Fibroblast of lung (primary cell): Measurements from ENCODE around the gene TRPT1. TPM values are rescaled to one million over a fixed set of nuclear protein-coding genes. Genes with fewer than 3 reads are reported as not detected.

Source experiments
- DNase-seq, 2 donors: peaks; one replicate each; pipeline versions ENCODE4 v3.0.0 to v3.0.0-alpha.2; 2010; ENCODE audit warnings: low read depth in 2 of 2
- H2AFZ ChIP-seq: 2 replicates; pipeline ENCODE4 v1.5.1; 2012; ENCODE audit warnings: low read length, control low read depth, inconsistent platforms
- H3K27ac ChIP-seq: 2 replicates; pipeline ENCODE4 v1.5.1; 2011; ENCODE audit warnings: low read length, control low read depth; ENCODE audit not compliant: insufficient read depth
- H3K27me3 ChIP-seq: 2 replicates; pipeline ENCODE4 v1.5.1; 2011; ENCODE audit warnings: mild to moderate bottlenecking, low read length; ENCODE audit not compliant: control insufficient read depth, insufficient read depth
- H3K36me3 ChIP-seq: 2 replicates; pipeline ENCODE4 v1.5.1; 2011; ENCODE audit warnings: low read length; ENCODE audit not compliant: control insufficient read depth, insufficient read depth
- H3K4me1 ChIP-seq: 2 replicates; pipeline ENCODE4 v1.5.1; 2011; ENCODE audit warnings: low read length; ENCODE audit not compliant: control insufficient read depth, insufficient read depth; ENCODE audit errors: extremely low read depth
- H3K4me2 ChIP-seq: 2 replicates; pipeline ENCODE4 v1.5.1; 2011; ENCODE audit warnings: low read length, control low read depth; ENCODE audit not compliant: insufficient read depth; ENCODE audit errors: extremely low read depth
- H3K4me3 ChIP-seq, 4 experiments: fragments of 200-600 bp in 1 of 4; sonication (generic) in 1 of 4; replicated peaks in 1 of 4; 2 replicates each; pipeline ENCODE4 v1.5.1; 2011 to 2016; ENCODE audit warnings: low read length in 4 of 4, low read depth in 3 of 4, mild to moderate bottlenecking in 3 of 4, control low read depth in 2 of 4, inconsistent platforms in 1 of 4, mixed read lengths in 1 of 4; ENCODE audit not compliant: insufficient read depth in 1 of 4; ENCODE audit errors: control extremely low read depth in 1 of 4
- H3K79me2 ChIP-seq: 2 replicates; pipeline ENCODE4 v1.5.1; 2012; ENCODE audit warnings: mild to moderate bottlenecking, low read length, inconsistent platforms; ENCODE audit not compliant: control insufficient read depth, insufficient read depth
- H3K9ac ChIP-seq: 2 replicates; pipeline ENCODE4 v1.5.1; 2011; ENCODE audit warnings: mild to moderate bottlenecking, low read length, control low read depth; ENCODE audit not compliant: insufficient read depth
- H3K9me3 ChIP-seq: 2 replicates; pipeline ENCODE4 v1.5.1; 2012; ENCODE audit warnings: low read depth, low read length; ENCODE audit not compliant: control insufficient read depth, insufficient read depth
- H4K20me1 ChIP-seq: 2 replicates; pipeline ENCODE4 v1.5.1; 2011; ENCODE audit warnings: low read length; ENCODE audit not compliant: control insufficient read depth, insufficient read depth; ENCODE audit errors: extremely low read depth
- EZH2 ChIP-seq: IDR thresholded peaks from 2 replicates; pipeline ENCODE4 v1.5.1; 2012; ENCODE audit warnings: low read length, control low read depth, mild to moderate bottlenecking; ENCODE audit errors: missing control alignments
- polyA plus RNA-seq, 2 donors: library from polyadenylated mRNA; depleted of rRNA in 1 of 2; stranded (reverse) in 1 of 2; unstranded in 1 of 2; fragments of >200 nt; gene quantifications; 2 replicates each; pipeline ENCODE4 v1.2.1, GENCODE V29; 2011 to 2012; ENCODE audit warnings: missing spikeins in 1 of 2
- total RNA-seq: library from RNA; depleted of rRNA; stranded (reverse); fragments of >200 nt; gene quantifications from 2 replicates; pipeline ENCODE4 v1.2.1, GENCODE V29; 2014
- TF ChIP-seq, protein P1 (sequence below), 2 donors: IDR thresholded peaks in 1 of 2; conservative IDR thresholded peaks in 1 of 2; 1 replicate in 1 of 2; 2 replicates in 1 of 2; pipeline ENCODE4 v1.5.1; 2011 to 2012; ENCODE audit warnings: low read length in 2 of 2, control low read depth in 1 of 2, inconsistent platforms in 1 of 2, low read depth in 1 of 2, mild to moderate bottlenecking in 1 of 2

The TRPT1 gene
- total and polyA plus RNA-seq, 2 donors (not counting 1 experiment from before 2014, with no cell fraction given): 20.5 to 41.5 TPM

GRCh38 chr11:64207256-64208085, 18.5 kb downstream of the TRPT1 start:
- Histone ChIP-seq H3K79me2 (no peaks in the 10 kb centered on the region), H3K4me1 (peaks cover 18% of the 10 kb centered on the region), H4K20me1 (no peaks in the 10 kb centered on the region), H2AFZ (peak overlapping the region; percentile 62), H3K27me3 (no peaks in the 10 kb centered on the region), H3K27ac (peak overlapping the region; percentile 89), H3K4me3 (peak overlapping the region in 1 of 4 experiments; percentile 16), H3K9ac (peak overlapping the region; percentile 63), H3K9me3 (no peaks in the 10 kb centered on the region), H3K4me2 (peak overlapping the region; percentile 44), H3K36me3 (peaks cover 24% of the 10 kb centered on the region)
- peak; percentile 69 to 81 for DNase-seq
- TF ChIP-seq, protein P1, sequence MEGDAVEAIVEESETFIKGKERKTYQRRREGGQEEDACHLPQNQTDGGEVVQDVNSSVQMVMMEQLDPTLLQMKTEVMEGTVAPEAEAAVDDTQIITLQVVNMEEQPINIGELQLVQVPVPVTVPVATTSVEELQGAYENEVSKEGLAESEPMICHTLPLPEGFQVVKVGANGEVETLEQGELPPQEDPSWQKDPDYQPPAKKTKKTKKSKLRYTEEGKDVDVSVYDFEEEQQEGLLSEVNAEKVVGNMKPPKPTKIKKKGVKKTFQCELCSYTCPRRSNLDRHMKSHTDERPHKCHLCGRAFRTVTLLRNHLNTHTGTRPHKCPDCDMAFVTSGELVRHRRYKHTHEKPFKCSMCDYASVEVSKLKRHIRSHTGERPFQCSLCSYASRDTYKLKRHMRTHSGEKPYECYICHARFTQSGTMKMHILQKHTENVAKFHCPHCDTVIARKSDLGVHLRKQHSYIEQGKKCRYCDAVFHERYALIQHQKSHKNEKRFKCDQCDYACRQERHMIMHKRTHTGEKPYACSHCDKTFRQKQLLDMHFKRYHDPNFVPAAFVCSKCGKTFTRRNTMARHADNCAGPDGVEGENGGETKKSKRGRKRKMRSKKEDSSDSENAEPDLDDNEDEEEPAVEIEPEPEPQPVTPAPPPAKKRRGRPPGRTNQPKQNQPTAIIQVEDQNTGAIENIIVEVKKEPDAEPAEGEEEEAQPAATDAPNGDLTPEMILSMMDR (conservative IDR thresholded peaks at IDR 0.05 in 1 of 2, IDR thresholded peaks at IDR 0.05 in 1 of 2; ENCODE audit: low read depth in 1 of 2, low read length in 2 of 2): no peak
- TF ChIP-seq EZH2: no peak

DNA sequence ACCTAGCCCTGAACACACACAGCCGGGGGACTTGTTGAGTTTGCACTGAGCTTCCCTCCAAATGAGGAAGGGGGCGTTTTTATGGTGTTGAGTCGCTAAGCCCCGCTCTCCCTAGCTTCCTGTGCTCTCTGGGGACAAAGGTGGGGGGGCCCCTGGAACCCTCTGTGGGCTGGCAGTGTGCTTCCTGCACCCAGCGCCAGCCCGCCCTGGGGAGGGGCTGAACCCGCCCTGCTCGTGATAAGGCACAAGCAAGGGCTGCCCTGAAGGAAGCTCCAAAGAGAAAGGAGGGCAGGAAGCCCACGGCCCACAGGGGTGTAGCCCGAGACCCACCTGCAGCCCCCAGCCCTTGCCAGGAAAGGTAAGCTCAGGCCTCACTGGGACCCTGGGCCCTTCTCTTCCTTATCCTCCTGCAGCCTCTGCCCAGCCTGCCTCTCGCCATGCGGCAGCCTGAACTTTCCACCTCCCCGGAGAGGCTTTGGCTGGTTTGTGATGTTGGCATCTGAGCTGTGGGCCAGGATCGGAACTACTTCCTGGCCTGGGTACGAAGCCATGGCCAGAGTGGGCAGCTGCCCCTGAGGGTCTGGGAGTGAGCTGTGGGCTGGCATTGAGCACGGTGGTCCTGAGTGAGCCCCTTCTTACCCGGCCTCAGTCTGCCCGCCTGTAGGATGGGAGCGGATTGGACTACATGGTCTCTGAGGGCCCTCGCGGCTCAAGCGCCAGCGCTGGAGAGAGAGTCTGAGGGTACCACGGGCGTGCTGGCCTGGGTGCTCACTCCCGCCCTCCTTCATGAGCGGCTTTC, 19.3 kb downstream of the TRPT1 start, which contains the start of gene FERMT3:
Gene FERMT3 (plus strand): TSS at position 265 of the 799 bp plus-strand sequence. CDS start 644 bp downstream, outside the sequence.
- no peak within 1 kb of the TSS for H3K4me3 ChIP-seq
- TF ChIP-seq EZH2: no peak
- TF ChIP-seq, protein P1 (conservative IDR thresholded peaks at IDR 0.05 in 1 of 2, IDR thresholded peaks at IDR 0.05 in 1 of 2; ENCODE audit: low read depth in 1 of 2, low read length in 2 of 2): no peak
- H3K4me2 ChIP-seq: no peak within 1 kb of the TSS
- H4K20me1 ChIP-seq: no peaks in the 10 kb centered on the region
- no peak for DNase-seq
- H3K27ac ChIP-seq: peak within 1 kb of the TSS; percentile 89
- no peaks in the 10 kb centered on the region for H3K27me3 ChIP-seq
- H3K4me1 ChIP-seq: peaks cover 18% of the 10 kb centered on the region
- no peaks in the 10 kb centered on the region for H3K79me2 ChIP-seq
- H3K9me3 ChIP-seq: no peaks in the 10 kb centered on the region
- H3K36me3 ChIP-seq: peaks cover 27% of the 10 kb centered on the region
- H3K9ac ChIP-seq: peak within 1 kb of the TSS; percentile 63
- H2AFZ ChIP-seq: no peak within 1 kb of the TSS

GRCh38 chr11:64204464-64204989, 21.5 kb downstream of the TRPT1 start:
- peaks cover 18% of the 10 kb centered on the region for H3K4me1 ChIP-seq

More at GRCh38 chr11:64204464-64204989, 21.5 kb downstream of the TRPT1 start:
- Histone ChIP-seq H3K27me3 (no peaks in the 10 kb centered on the region), H2AFZ (no peak overlapping the region), H3K36me3 (peaks cover 31% of the 10 kb centered on the region), H3K4me3 (no peak overlapping the region), H4K20me1 (no peaks in the 10 kb centered on the region), H3K27ac (no peak overlapping the region), H3K9me3 (no peaks in the 10 kb centered on the region), H3K9ac (no peak overlapping the region), H3K4me2 (no peak overlapping the region), H3K79me2 (no peaks in the 10 kb centered on the region)
- peak; percentile 93 to 97 for DNase-seq
- TF ChIP-seq EZH2: no peak
- TF ChIP-seq, protein P1 (conservative IDR thresholded peaks at IDR 0.05 in 1 of 2, IDR thresholded peaks at IDR 0.05 in 1 of 2; ENCODE audit: low read depth in 1 of 2, low read length in 2 of 2): peak; percentile 61 to 68
